ENCODE results near the gene CEP131.

The CEP131 gene

GRCh38 chr17:81183807-81184206 is 39.0 kb downstream of the CEP131 start:
- H3K4me3 ChIP-seq (replicated peaks; ENCODE audit: insufficient read depth, low read length) = no peak overlapping the region
- H3K27me3 ChIP-seq (ENCODE audit: insufficient read depth, poor library complexity, severe bottlenecking) = peaks cover 9% of the 10 kb centered on the region
- no peak for TF ChIP-seq REST (IDR thresholded peaks at IDR 0.05; ENCODE audit: insufficient replicate concordance, low read depth)
- DNase-seq (ENCODE audit: low read depth in 1 of 2, low spot score in 1 of 2) = no peak
- no peak overlapping the region for H3K27ac ChIP-seq (replicated peaks)

DNA sequence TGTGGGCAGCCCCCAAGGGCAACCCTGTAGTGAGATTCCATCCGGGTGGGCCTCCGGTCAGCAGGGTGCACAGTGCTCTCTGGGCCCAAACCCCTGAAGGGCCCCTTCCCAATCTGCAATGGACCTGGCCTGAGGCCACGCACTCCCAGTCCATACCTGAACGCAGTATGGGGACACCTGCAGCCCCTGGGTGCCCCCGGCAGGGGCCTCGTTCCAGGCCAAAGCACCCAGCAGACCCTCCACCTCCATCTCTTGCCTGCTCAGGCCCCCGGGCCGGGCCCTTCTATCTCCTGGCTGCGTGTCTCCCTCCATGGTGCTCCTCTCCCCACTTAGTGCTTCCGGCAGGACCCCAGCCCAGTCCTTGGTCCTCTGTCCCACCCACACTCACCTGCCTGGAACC is 39.4 kb downstream of the CEP131 start:
- H3K4me3 ChIP-seq (replicated peaks; ENCODE audit: insufficient read depth, low read length) = no peak overlapping the region
- DNase-seq (ENCODE audit: low read depth in 1 of 2, low spot score in 1 of 2) = no peak
- H3K27ac ChIP-seq (replicated peaks) = no peak overlapping the region
- H3K27me3 ChIP-seq (ENCODE audit: insufficient read depth, poor library complexity, severe bottlenecking) = peaks cover 9% of the 10 kb centered on the region
- no peak for TF ChIP-seq POLR2AphosphoS5 (IDR thresholded peaks at IDR 0.05; ENCODE audit: low read depth)
- no peak for TF ChIP-seq SPI1 (IDR thresholded peaks at IDR 0.05; ENCODE audit: borderline replicate concordance, low read depth)

- no peak overlapping the region for H3K27ac ChIP-seq (replicated peaks)
- TF ChIP-seq REST (IDR thresholded peaks at IDR 0.05; ENCODE audit: insufficient replicate concordance, low read depth) (no peak), SPI1 (IDR thresholded peaks at IDR 0.05; ENCODE audit: borderline replicate concordance, low read depth) (no peak), POLR2AphosphoS5 (IDR thresholded peaks at IDR 0.05; ENCODE audit: low read depth) (no peak), GABPA (IDR thresholded peaks at IDR 0.05; ENCODE audit: low read depth) (no peak)
- TF ChIP-seq, protein P1, sequence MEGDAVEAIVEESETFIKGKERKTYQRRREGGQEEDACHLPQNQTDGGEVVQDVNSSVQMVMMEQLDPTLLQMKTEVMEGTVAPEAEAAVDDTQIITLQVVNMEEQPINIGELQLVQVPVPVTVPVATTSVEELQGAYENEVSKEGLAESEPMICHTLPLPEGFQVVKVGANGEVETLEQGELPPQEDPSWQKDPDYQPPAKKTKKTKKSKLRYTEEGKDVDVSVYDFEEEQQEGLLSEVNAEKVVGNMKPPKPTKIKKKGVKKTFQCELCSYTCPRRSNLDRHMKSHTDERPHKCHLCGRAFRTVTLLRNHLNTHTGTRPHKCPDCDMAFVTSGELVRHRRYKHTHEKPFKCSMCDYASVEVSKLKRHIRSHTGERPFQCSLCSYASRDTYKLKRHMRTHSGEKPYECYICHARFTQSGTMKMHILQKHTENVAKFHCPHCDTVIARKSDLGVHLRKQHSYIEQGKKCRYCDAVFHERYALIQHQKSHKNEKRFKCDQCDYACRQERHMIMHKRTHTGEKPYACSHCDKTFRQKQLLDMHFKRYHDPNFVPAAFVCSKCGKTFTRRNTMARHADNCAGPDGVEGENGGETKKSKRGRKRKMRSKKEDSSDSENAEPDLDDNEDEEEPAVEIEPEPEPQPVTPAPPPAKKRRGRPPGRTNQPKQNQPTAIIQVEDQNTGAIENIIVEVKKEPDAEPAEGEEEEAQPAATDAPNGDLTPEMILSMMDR (IDR thresholded peaks at IDR 0.05; ENCODE audit: insufficient read depth, low read length) = no peak
- H3K4me3 ChIP-seq (replicated peaks; ENCODE audit: insufficient read depth, low read length) = no peak overlapping the region
- no peak for DNase-seq (ENCODE audit: low read depth in 1 of 2, low spot score in 1 of 2)
- peaks cover 9% of the 10 kb centered on the region for H3K27me3 ChIP-seq (ENCODE audit: insufficient read depth, poor library complexity, severe bottlenecking)
Observed at GRCh38 chr17:81182596-81182995, 40.2 kb downstream of the CEP131 start.

GRCh38 chr17:81181811-81182185 is 41.0 kb downstream of the CEP131 start:
- DNase-seq (ENCODE audit: low read depth in 1 of 2, low spot score in 1 of 2) = no peak
- Histone ChIP-seq H3K27me3 (ENCODE audit: insufficient read depth, poor library complexity, severe bottlenecking) (peaks cover 9% of the 10 kb centered on the region), H3K4me3 (replicated peaks; ENCODE audit: insufficient read depth, low read length) (no peak overlapping the region), H3K27ac (replicated peaks) (no peak overlapping the region)
- TF ChIP-seq GABPA (IDR thresholded peaks at IDR 0.05; ENCODE audit: low read depth) (no peak), POLR2AphosphoS5 (IDR thresholded peaks at IDR 0.05; ENCODE audit: low read depth) (no peak), SPI1 (IDR thresholded peaks at IDR 0.05; ENCODE audit: borderline replicate concordance, low read depth) (no peak), REST (IDR thresholded peaks at IDR 0.05; ENCODE audit: insufficient replicate concordance, low read depth) (no peak)
- TF ChIP-seq, protein P1 (IDR thresholded peaks at IDR 0.05; ENCODE audit: insufficient read depth, low read length) = no peak

Data from HL-60 (cell line).